ENCODE measurements around the gene CEBPZOS.

CEBPZOS gene

GRCh38 chr2:37196320-37197195, at the start of gene CEBPZOS:
Gene CEBPZOS, plus strand, starts transcription at chr2:37196496. Its CDS starts 3,209 bp downstream, at chr2:37199705.
- DNase-seq (ENCODE audit: low read depth): peak; percentile 68

DNA sequence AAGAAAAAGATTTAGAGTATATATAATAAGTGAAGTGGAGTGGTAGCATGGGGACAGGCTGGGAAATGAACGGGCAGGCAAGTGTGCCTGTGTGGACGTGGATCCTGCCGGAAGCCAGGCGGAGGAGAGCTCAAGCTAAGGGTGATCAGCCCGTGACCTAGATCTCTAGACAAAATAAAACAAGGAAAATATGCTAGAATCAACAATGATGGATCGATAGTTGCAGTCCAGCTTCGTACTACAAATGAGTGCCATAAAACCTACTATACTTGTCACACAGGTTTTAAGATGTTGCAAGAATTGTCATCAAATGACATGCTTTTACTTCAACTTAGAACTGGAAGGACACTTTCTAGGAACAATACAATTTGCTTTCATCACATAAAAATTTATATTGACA, 48.0 kb upstream of the CEBPZOS start:
- DNase-seq (ENCODE audit: low read depth): no peak

- no peak for DNase-seq (ENCODE audit: low read depth)
These were observed 46.5 kb upstream of the CEBPZOS start for GRCh38 chr2:37149626-37150322.

GRCh38 chr2:37153224-37153623, 43.1 kb upstream of the CEBPZOS start:
- DNase-seq (ENCODE audit: low read depth): no peak

GRCh38 chr2:37154785-37155184, 41.5 kb upstream of the CEBPZOS start:
- no peak for DNase-seq (ENCODE audit: low read depth)

DNA sequence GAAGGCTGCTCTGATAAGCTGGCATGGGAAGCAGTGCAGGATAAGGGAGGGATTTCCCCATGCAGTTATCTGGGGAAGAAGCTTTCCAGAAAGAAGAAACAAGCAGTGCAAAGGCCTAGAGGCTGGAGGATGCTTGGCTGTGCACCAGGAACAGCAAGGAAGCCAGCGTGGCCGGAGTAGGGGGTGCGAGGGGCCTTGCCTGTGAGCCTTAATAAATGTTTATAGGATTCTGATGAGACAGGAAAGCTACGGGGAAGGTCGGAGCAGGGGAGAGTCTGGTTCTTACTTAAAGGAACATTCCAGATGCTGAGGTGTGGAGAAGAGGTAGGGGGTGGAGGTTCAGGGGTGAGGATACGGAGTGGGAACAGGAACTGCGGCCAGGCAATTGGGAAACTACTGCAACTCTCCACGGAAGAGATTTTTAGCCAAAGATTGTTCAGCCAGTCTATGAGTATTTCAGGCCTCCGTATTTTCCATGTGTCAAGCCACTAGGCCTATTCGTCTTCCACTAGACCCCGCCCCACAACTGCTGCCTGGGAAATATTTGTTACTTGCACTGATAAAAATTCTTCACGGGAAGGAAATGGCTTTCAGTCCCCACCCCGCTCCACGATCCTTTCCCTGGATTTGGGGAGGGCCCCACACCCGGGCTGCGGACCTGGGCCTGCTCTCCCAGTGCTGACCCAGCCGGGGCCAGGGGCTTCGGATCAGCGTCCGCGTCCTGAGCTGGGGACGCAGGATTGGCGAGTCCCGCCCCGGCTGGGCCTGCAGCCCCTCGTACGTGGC, 40.0 kb upstream of the CEBPZOS start:
- DNase-seq (ENCODE audit: low read depth): peak; percentile 62

DNA sequence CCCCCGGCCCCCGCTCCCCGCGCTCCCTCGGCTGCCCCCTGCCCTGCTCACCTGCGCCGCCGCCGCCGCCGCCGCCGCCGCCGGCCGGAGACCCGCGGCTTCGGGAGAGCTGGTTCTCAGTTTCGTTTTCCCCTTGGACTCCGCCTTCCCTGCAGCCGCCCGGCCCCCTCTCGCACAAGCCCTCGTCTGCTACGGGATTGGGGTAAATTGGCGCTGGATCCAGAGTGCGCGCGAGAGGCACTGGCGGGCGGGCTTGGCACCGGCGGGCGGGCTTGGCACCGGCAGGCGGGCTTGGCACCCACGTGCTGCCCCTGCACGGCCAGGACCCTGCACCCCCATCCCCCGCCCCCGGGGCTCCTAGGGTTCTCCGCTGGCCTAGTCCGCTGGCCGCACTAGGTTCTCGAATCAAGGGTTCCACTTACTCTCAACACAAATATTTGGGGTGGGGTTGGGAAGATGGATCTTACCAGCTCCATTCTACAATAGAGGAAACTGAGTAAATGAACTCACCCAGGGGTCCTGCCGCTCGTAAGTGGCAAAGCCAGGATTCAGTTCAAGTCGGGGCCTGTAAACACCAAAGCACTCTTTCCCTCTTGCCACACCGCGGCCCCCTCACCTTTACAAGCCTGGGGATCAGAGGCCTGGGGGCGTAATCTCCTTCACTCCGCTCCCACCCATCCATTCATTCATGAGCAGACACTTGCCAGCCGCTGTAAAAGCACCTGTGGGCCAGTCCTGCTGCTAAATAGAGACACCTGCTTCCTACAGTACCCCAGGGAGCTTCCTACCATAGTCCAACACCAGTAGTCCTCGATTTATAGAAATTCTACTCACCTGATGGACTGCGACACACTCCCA, 39.2 kb upstream of the CEBPZOS start, which contains the start of gene EIF2AK2:
EIF2AK2 (minus strand) TSS at position 124 of the 858 bp plus-strand sequence. CDS start 9,174 bp downstream, outside the sequence.
- DNase-seq (ENCODE audit: low read depth): peak; percentile 87

DNA sequence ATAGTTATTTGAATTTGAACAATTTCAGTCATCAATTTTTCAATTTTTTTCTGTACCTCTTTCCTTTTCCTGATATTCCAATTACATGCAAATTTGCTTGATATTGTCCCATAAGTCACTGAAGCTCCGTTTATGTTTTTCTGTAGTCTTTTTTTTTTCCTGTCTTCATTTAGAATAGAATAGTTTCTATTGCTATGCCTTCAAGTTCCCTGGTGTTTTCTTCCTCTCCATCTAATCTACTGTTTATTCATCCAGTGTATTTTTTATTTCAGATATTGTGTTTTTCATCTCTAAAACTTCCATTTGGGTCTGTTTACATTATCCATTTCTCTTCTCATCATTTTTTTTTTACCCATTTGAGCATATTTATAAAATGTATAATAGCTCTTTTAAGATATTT, 31.5 kb upstream of the CEBPZOS start:
- DNase-seq (ENCODE audit: low read depth): no peak

DNA sequence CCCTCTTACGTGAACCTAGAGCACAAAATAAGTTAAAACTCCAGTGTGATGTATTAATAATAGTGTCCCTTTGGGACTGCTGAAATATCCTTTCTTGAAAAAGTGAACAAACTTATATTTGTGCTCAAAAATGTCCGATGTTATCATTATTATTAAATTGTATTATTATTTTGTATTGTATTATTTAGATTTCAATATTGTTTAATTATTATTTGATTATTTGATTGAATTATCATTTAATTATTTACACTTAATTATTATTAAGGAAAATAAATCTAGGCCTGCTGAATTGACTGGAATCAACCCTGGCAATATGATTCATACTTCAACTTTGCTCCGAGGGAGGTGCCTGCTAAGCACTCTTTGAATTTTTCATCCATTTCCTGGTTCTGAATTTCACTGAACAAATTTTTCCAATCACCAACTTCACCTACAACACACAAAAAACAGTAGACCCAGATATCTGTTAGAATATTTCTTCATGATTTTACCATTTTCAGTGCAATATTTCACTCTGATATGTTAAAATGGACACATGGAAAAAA, 28.6 kb upstream of the CEBPZOS start:
- peak; percentile 55 for DNase-seq (ENCODE audit: low read depth)

GRCh38 chr2:37168217-37168981, 27.9 kb upstream of the CEBPZOS start:
- peak; percentile 53 for DNase-seq (ENCODE audit: low read depth)

GRCh38 chr2:37171624-37171950, 24.7 kb upstream of the CEBPZOS start:
- no peak for DNase-seq (ENCODE audit: low read depth)

- no peak for DNase-seq (ENCODE audit: low read depth)
These were observed 22.6 kb upstream of the CEBPZOS start for GRCh38 chr2:37173741-37174140.

GRCh38 chr2:37180006-37180639, 16.2 kb upstream of the CEBPZOS start:
- no peak for DNase-seq (ENCODE audit: low read depth)

- DNase-seq (ENCODE audit: low read depth): no peak
These were observed 15.7 kb upstream of the CEBPZOS start for GRCh38 chr2:37180640-37181039.

- peak; percentile 76 for DNase-seq (ENCODE audit: low read depth)
These were observed 14.3 kb upstream of the CEBPZOS start for GRCh38 chr2:37181726-37182684.

DNA sequence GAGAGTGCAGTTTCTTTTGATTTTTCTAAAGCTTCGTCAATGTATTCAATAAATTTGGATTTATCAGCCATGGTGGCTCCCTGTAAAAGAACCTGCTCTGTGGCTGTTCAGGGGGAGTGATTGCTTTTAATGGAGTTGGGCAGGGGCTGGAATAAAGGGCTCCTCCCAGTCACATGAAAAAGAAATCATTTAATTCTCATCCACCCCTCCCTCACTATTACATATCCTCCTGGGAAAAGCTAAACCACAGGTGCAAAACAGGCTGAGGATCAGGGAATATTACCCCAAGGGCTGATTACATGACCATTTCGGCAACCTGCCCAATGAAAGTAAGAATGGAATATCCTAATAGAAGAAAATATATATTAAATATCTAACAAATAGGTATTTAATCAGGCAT, 7.7 kb upstream of the CEBPZOS start, which contains the start of gene SULT6B1:
SULT6B1 (minus strand) TSS at position 101 of the 400 bp plus-strand sequence; CDS start at position 71, 30 bp downstream.
- no peak for DNase-seq (ENCODE audit: low read depth)

GRCh38 chr2:37189452-37190153, 6.7 kb upstream of the CEBPZOS start:
- DNase-seq (ENCODE audit: low read depth): peak; percentile 97

DNA sequence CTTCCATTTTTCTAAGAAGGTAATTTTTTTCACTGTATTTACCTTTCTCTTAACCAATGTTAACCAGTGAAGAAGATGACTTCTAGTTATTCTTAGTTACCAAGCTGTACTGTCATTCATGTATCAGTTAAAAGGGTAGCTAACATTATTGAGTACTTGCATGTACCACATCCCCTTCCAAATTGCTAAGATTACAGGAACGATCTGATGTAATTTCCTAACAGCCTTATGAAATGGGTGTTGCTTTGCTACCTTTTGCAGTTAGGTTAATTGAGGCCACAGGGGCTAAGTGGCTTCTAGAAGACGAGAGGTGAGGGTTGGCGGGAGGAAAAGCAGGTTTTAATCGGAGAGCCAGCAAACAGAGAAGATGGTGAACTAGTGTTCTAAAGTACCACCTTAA, 6.0 kb upstream of the CEBPZOS start:
- DNase-seq (ENCODE audit: low read depth): no peak
